ENCODE data around the gene PTPN3. TPM values are rescaled to one million over a fixed set of nuclear protein-coding genes. Genes with fewer than 3 reads are reported as not detected.

The PTPN3 gene
- total RNA-seq, 1 experiment from 2014 or later, result 20.8 TPM

DNA sequence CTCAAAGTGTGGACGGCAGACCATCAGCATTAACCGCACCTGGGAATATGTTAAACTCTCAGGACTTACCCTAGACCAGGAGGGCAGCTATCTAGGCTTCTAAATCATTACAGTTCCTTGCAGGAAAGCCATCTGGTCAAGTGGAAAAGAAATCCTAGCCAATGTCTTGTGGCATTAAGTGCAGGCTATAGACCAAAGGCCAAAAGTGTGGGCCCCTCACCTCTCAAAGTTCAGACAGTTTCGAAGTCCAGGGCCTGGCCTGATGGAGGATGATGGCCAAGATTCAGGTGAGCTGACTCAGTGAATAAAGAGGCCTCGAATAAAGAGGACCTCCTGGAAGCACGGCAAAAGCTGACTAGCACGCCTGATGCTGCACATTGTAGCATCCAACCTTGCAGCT is 24.0 kb upstream of the PTPN3 start:
- Histone ChIP-seq H3K9ac (ENCODE audit: low read length) (no peak overlapping the region), H3K4me3 (replicated peaks in 1 of 2; ENCODE audit: low read depth in 1 of 2, low read length in 2 of 2) (no peak overlapping the region), H3K27me3 (ENCODE audit: insufficient read depth, low read length) (no peaks in the 10 kb centered on the region; the same call in 1 of the 2 replicates), H3K36me3 (ENCODE audit: control insufficient read depth in 1 of 2, insufficient read depth in 2 of 2, low read length in 2 of 2) (no peaks in the 10 kb centered on the region), H3K9me2 (ENCODE audit: insufficient read depth) (no peaks in the 10 kb centered on the region), H4K20me1 (ENCODE audit: insufficient read depth) (no peaks in the 10 kb centered on the region; the same call in 1 of the 2 replicates), H3K4me2 (ENCODE audit: low read length) (no peak overlapping the region), H3K79me2 (ENCODE audit: insufficient read depth, low read length) (no peaks in the 10 kb centered on the region), H3K4me1 (ENCODE audit: control insufficient read depth in 1 of 2, insufficient read depth in 2 of 2, low read length in 2 of 2) (peaks cover 0 to 3% of the 10 kb centered on the region in 2 experiments; a peak in 1 of 4 replicates), H2AFZ (ENCODE audit: low read depth, low read length, poor library complexity, severe bottlenecking) (no peak overlapping the region), H3K9me3 (ENCODE audit: control insufficient read depth in 1 of 2, insufficient read depth in 1 of 2, low read depth in 1 of 2, low read length in 2 of 2) (no peaks in the 10 kb centered on the region), H3K27ac (ENCODE audit: low read depth, low read length) (no peak overlapping the region)
- RAD21 ChIA-PET (ENCODE audit: low non-redundant PET in 1 of 2, low total read pairs in 2 of 2, uncharacterized antibody in 2 of 2, unreplicated experiment in 2 of 2), result no interaction called here
- intact Hi-C loops (cut with micrococcal nuclease), result loop anchor here (5.0 to 10.0 kb wide), 2 partner anchors 177 to 330 kb away; no protein-coding TSS in a partner anchor
- DNase-seq (ENCODE audit: low read depth, low spot score) (no peak), ATAC-seq (no peak)
- BruUV-seq (replicated peaks), result no TSS peak
- TF ChIP-seq, protein P1, sequence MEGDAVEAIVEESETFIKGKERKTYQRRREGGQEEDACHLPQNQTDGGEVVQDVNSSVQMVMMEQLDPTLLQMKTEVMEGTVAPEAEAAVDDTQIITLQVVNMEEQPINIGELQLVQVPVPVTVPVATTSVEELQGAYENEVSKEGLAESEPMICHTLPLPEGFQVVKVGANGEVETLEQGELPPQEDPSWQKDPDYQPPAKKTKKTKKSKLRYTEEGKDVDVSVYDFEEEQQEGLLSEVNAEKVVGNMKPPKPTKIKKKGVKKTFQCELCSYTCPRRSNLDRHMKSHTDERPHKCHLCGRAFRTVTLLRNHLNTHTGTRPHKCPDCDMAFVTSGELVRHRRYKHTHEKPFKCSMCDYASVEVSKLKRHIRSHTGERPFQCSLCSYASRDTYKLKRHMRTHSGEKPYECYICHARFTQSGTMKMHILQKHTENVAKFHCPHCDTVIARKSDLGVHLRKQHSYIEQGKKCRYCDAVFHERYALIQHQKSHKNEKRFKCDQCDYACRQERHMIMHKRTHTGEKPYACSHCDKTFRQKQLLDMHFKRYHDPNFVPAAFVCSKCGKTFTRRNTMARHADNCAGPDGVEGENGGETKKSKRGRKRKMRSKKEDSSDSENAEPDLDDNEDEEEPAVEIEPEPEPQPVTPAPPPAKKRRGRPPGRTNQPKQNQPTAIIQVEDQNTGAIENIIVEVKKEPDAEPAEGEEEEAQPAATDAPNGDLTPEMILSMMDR (IDR thresholded peaks at IDR 0.05 in 2 of 3, conservative IDR thresholded peaks at IDR 0.05 in 1 of 3; ENCODE audit: borderline replicate concordance in 1 of 3, insufficient read depth in 1 of 3, low read depth in 2 of 3, low read length in 2 of 3), result no peak
- TF ChIP-seq SIN3A (IDR thresholded peaks at IDR 0.05; ENCODE audit: low read depth) (no peak), EZH2 (IDR thresholded peaks at IDR 0.05) (no peak), ZFX (IDR thresholded peaks at IDR 0.05) (no peak), EZH2phosphoT487 (IDR thresholded peaks at IDR 0.05; ENCODE audit: borderline replicate concordance) (no peak), ELF1 (IDR thresholded peaks at IDR 0.05; ENCODE audit: borderline replicate concordance, low read depth) (no peak)
- TF ChIP-seq, protein P2, sequence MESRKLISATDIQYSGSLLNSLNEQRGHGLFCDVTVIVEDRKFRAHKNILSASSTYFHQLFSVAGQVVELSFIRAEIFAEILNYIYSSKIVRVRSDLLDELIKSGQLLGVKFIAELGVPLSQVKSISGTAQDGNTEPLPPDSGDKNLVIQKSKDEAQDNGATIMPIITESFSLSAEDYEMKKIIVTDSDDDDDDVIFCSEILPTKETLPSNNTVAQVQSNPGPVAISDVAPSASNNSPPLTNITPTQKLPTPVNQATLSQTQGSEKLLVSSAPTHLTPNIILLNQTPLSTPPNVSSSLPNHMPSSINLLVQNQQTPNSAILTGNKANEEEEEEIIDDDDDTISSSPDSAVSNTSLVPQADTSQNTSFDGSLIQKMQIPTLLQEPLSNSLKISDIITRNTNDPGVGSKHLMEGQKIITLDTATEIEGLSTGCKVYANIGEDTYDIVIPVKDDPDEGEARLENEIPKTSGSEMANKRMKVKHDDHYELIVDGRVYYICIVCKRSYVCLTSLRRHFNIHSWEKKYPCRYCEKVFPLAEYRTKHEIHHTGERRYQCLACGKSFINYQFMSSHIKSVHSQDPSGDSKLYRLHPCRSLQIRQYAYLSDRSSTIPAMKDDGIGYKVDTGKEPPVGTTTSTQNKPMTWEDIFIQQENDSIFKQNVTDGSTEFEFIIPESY (IDR thresholded peaks at IDR 0.05; ENCODE audit: extremely low read depth, insufficient replicate concordance, low read length), result no peak
- POLR2A ChIA-PET, result no interaction called here
- CTCF ChIA-PET, result interaction anchor here (1.6 kb wide), 1 partner anchor 82 kb away, joined by 4 read pairs; no protein-coding TSS in a partner anchor

Measured in HCT116 (cell line).